Parathyroid adenoma (tissue), 2 donors: ENCODE measurements around the gene SLC8B1.

ENCODE experiments used
- H2AFZ ChIP-seq: fragments of 300-600 bp; sonication (generic); one replicate; pipeline ENCODE4 v1.7.0; 2017; ENCODE audit warnings: antibody characterized with exemption, mild to moderate bottlenecking
- H3K27ac ChIP-seq: fragments of 300-600 bp; sonication (generic); one replicate; pipeline ENCODE4 v1.7.0; 2017
- H3K27me3 ChIP-seq: fragments of 300-600 bp; sonication (generic); one replicate; pipeline ENCODE4 v1.7.0; 2017; ENCODE audit warnings: low read length; ENCODE audit not compliant: control insufficient read depth, insufficient read depth
- H3K36me3 ChIP-seq: fragments of 300-600 bp; sonication (generic); one replicate; pipeline ENCODE4 v1.7.0; 2017; ENCODE audit warnings: low read length; ENCODE audit not compliant: control insufficient read depth, insufficient read depth
- H3K4me1 ChIP-seq: fragments of 300-600 bp; sonication (generic); one replicate; pipeline ENCODE4 v1.7.0; 2017; ENCODE audit warnings: control low read depth
- H3K4me2 ChIP-seq: fragments of 300-600 bp; sonication (generic); one replicate; pipeline ENCODE4 v1.7.0; 2017; ENCODE audit warnings: low read length
- H3K4me3 ChIP-seq: fragments of 300-600 bp; sonication (generic); one replicate; pipeline ENCODE4 v1.7.0; 2017; ENCODE audit warnings: low read depth, low read length
- H3K79me2 ChIP-seq: fragments of 300-600 bp; sonication (generic); one replicate; pipeline ENCODE4 v1.7.0; 2017; ENCODE audit warnings: control low read depth
- H3K9ac ChIP-seq: fragments of 300-600 bp; sonication (generic); one replicate; pipeline ENCODE4 v1.7.0; 2017; ENCODE audit warnings: mild to moderate bottlenecking
- H3K9me3 ChIP-seq: fragments of 300-600 bp; sonication (generic); one replicate; pipeline ENCODE4 v1.7.0; 2017; ENCODE audit warnings: low read length; ENCODE audit not compliant: control insufficient read depth
- TF ChIP-seq, protein P1 (sequence below): fragments of 300-600 bp; sonication (generic); IDR thresholded peaks from one replicate; pipeline ENCODE4 v1.7.0; 2017; ENCODE audit warnings: antibody characterized with exemption, mild to moderate bottlenecking
- donor health status: primary hyperparathyroidism.

SLC8B1 gene

DNA sequence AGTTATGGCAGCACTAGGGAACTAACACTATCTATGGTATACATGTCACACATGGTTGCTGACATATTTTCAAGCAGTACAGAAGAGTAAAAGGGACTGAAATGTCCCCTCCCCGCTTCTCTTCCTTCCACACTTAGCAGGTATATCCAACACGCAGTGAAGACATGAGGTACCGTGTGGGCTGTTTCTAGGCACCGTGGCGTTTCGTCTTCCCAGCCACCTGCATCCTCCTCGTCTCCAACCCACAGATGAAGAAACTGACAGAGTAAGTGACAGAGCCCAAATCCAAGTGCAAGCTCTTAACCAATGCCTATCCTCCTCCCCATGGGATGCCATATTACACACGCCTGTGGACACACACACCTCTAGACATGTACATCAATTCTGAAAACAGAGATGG is 32.4 kb downstream of the SLC8B1 start:
- TF ChIP-seq, protein P1, sequence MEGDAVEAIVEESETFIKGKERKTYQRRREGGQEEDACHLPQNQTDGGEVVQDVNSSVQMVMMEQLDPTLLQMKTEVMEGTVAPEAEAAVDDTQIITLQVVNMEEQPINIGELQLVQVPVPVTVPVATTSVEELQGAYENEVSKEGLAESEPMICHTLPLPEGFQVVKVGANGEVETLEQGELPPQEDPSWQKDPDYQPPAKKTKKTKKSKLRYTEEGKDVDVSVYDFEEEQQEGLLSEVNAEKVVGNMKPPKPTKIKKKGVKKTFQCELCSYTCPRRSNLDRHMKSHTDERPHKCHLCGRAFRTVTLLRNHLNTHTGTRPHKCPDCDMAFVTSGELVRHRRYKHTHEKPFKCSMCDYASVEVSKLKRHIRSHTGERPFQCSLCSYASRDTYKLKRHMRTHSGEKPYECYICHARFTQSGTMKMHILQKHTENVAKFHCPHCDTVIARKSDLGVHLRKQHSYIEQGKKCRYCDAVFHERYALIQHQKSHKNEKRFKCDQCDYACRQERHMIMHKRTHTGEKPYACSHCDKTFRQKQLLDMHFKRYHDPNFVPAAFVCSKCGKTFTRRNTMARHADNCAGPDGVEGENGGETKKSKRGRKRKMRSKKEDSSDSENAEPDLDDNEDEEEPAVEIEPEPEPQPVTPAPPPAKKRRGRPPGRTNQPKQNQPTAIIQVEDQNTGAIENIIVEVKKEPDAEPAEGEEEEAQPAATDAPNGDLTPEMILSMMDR = no peak
- H3K4me3 ChIP-seq = no peak overlapping the region
- no peaks in the 10 kb centered on the region for H3K36me3 ChIP-seq
- H3K27me3 ChIP-seq = no peaks in the 10 kb centered on the region
- peaks cover 15% of the 10 kb centered on the region for H3K4me1 ChIP-seq
- H3K9me3 ChIP-seq = no peaks in the 10 kb centered on the region
- H3K27ac ChIP-seq = no peak overlapping the region
- H3K9ac ChIP-seq = no peak overlapping the region
- H3K79me2 ChIP-seq = no peaks in the 10 kb centered on the region
- H2AFZ ChIP-seq = no peak overlapping the region
- H3K4me2 ChIP-seq = no peak overlapping the region

- no peak overlapping the region for H3K27ac ChIP-seq
These were observed 33.1 kb downstream of the SLC8B1 start for GRCh38 chr12:113301811-113302210.

GRCh38 chr12:113299619-113300237 is 35.2 kb downstream of the SLC8B1 start:
- Histone ChIP-seq H3K9me3 (no peaks in the 10 kb centered on the region), H3K27ac (no peak overlapping the region), H3K36me3 (no peaks in the 10 kb centered on the region)

More at GRCh38 chr12:113301811-113302210, 33.1 kb downstream of the SLC8B1 start:
- no peaks in the 10 kb centered on the region for H3K36me3 ChIP-seq
- no peaks in the 10 kb centered on the region for H3K79me2 ChIP-seq
- no peaks in the 10 kb centered on the region for H3K27me3 ChIP-seq
- H3K9me3 ChIP-seq = no peaks in the 10 kb centered on the region
- no peak overlapping the region for H3K9ac ChIP-seq
- TF ChIP-seq, protein P1 = no peak
- H3K4me2 ChIP-seq = no peak overlapping the region
- no peak overlapping the region for H3K4me3 ChIP-seq
- no peak overlapping the region for H2AFZ ChIP-seq
- peaks cover 15% of the 10 kb centered on the region for H3K4me1 ChIP-seq

GRCh38 chr12:113298861-113299545 is 35.9 kb downstream of the SLC8B1 start:
- Histone ChIP-seq H2AFZ (no peak overlapping the region), H3K27me3 (no peaks in the 10 kb centered on the region), H3K79me2 (no peaks in the 10 kb centered on the region), H3K36me3 (no peaks in the 10 kb centered on the region), H3K4me1 (peaks cover 24% of the 10 kb centered on the region), H3K9ac (no peak overlapping the region), H3K9me3 (no peaks in the 10 kb centered on the region), H3K27ac (no peak overlapping the region), H3K4me3 (no peak overlapping the region), H3K4me2 (no peak overlapping the region)
- TF ChIP-seq, protein P1 = no peak

More at GRCh38 chr12:113299619-113300237, 35.2 kb downstream of the SLC8B1 start:
- H3K27me3 ChIP-seq = no peaks in the 10 kb centered on the region
- H3K9ac ChIP-seq = no peak overlapping the region
- TF ChIP-seq, protein P1 = no peak
- no peak overlapping the region for H3K4me3 ChIP-seq
- no peaks in the 10 kb centered on the region for H3K79me2 ChIP-seq
- peaks cover 19% of the 10 kb centered on the region for H3K4me1 ChIP-seq
- H3K4me2 ChIP-seq = no peak overlapping the region
- H2AFZ ChIP-seq = peak overlapping the region; percentile 61

DNA sequence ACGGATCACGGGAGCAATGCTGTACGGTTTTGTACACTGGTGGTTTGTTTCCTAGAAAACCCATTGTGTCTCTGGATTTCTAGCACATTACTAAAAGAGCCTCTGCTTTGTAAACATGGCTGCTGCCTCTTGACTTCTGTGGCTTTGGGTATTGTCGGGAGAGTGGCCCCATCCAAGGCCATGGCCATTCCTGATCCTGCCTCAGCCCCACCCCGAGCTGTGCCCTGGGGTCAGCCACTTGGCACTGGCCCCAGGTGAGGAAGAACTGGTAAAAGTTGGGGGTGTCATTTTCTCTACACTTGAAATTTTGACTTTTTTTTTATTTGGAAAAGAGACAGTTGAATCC is 36.5 kb downstream of the SLC8B1 start:
- no peak overlapping the region for H2AFZ ChIP-seq
- no peak overlapping the region for H3K9ac ChIP-seq
- H3K27me3 ChIP-seq = no peaks in the 10 kb centered on the region
- no peaks in the 10 kb centered on the region for H3K79me2 ChIP-seq
- H3K36me3 ChIP-seq = no peaks in the 10 kb centered on the region
- no peak overlapping the region for H3K4me3 ChIP-seq
- TF ChIP-seq, protein P1 = no peak
- H3K4me1 ChIP-seq = peaks cover 29% of the 10 kb centered on the region
- H3K27ac ChIP-seq = no peak overlapping the region
- H3K4me2 ChIP-seq = no peak overlapping the region
- no peaks in the 10 kb centered on the region for H3K9me3 ChIP-seq
